DLD1 (cell line): ENCODE results near the gene CLDN15.
"Not testable (repeated sequence)": the region's sequence is repeated elsewhere in the genome, so short reads cannot be mapped to it uniquely, and the experiment has no call there.

Source experiments
- in situ Hi-C: cut with HindIII; loops from 2 replicates; pipeline ENCODE4 v1.10.0; 2017; ENCODE audit warnings: low sequenced_read_pairs

Gene CLDN15

GRCh38 chr7:101237206-101238067 is at the start of gene CLDN15:
Gene CLDN15 (minus strand): TSS chr7:101237802. CDS start chr7:101237581, 221 bp downstream.
- in situ Hi-C loops, result no loop called here

DNA sequence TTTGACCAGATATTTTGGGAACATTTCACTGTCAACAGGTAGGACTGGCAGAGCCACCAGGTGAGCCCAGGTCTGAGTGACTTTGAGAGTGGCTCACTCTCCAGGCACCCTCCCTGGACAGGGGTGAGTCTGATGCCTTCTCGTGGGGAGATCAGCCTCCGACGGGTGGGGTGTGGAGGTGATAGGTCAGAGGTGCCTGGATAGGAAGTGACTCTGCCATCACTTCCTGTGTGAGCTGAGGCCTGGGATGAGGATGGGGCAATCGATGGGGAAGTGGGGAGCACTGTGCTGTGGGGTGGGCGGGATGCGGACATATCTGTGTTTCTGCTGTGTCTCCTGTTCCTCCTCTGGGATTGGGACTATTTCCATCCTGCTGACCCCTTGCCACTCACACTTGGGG is 49.4 kb upstream of the CLDN15 start:
- in situ Hi-C loops, result no loop called here

DNA sequence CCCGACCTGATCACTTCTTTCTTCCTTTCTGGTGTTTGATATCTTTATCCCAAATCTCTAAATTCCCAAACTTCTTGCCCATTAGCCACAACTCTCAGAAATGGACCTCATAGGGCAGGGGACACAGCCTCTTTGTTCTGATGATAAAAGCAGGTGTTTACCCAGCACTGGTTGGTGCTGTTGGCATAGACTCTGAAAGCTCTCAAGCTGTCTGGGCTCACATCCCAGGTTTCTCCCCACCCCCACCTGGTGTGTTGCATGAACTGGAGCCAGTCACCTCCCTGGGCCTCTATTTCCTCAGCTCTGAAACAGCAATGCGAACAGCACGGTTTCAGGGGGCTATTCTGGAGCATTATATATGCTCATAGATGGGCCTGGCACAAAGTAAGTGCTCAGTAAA is 48.3 kb upstream of the CLDN15 start:
- in situ Hi-C loops, result not testable (repeated sequence)

DNA sequence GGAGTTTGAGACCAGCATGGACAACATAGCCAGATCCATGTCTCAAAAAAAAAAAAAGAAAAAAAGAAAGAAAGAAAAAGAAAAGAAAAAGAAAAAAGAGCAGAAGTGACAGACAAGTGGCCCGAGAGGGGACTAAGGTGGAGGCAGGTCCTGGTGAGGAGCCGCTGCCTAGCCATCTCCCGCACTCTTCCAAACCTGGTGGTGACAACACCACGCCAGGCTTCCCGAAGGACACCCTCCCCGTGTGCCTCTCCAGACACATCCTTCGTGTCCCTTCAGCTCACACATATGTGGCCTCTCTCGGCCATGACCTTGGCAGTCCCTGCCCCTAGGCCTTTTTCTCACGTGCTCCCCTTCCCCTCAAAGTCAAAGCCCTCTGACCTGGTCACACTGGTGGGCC is 47.6 kb upstream of the CLDN15 start:
- in situ Hi-C loops, result no loop called here

GRCh38 chr7:101280912-101281311 is 43.3 kb upstream of the CLDN15 start:
- in situ Hi-C loops, result not testable (repeated sequence)

DNA sequence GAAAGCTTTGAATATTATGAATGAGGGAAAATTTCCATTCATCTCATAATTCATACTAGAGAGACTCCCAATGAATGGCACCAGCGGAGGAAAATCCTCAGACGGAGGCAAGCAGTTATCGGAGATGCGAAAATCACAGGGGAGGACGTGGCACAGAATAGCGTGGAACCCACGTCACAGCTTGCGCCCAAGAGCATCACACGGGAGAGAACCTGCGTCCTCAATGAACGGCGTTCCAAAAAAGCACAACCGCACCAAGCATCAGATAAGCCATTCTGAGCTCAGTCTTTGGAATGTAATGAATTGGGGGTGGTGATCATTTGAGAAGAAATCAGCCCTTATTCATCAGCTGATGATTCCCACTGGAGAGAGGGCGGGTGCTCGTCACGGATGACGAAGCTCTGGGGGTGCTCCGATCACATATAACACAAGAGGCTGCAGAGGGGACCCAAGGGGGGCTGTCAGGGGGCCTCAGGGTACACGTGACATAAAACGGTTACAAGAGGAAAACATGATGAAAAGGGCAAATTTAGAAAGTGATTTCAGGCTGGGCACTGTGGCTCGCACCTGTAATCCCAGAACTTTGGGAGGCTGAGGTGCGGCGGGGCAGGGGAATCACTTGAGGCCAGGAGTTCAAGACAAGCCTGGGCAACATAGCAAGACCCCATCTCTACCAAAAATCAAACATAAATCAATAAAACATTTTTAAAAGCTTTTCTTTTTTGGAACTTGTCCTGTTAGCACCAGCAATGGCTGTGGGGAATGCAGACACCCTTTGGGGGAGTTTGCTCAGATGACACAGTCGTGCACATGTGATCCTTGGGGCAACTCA is 41.1 kb upstream of the CLDN15 start:
- in situ Hi-C loops, result no loop called here

DNA sequence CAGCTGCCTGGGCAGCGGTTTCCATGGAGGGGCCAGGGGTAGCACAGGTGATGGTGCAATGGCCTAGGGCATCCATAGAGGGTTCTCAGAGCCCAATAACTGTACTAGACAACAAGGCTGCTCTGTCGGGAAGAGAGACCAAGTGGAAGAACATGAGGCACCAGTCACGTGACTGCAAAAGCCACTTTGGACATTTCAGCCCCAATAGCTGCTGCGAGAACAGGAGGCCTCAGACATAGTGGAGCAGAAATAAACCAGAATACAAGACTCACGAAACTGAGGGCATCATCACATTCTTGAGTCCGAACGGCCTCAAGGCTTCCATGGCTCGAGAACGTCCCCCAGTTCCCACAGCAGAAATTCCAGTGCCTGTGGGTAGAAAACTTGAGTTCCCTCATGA is 39.6 kb upstream of the CLDN15 start:
- in situ Hi-C loops, result no loop called here

GRCh38 chr7:101273206-101273605 is 35.6 kb upstream of the CLDN15 start:
- in situ Hi-C loops, result no loop called here

DNA sequence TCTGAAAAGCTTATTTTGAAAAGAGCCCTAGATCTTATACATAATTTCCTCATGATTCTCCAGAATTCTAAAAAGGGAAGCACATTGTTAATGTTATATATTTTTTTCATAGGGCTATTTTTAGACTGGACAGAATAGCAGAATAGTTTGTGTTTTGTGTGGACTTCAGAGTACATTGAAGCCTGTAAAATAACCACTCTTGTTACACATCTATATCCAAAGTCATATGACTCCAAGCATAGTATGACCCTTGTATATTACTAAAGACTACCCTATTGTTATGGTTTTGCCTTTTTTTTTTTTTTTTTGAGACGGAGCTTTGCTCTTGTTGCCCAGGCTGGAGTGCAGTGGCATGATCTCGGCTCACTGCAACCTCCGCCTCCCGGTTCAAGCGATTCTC is 33.4 kb upstream of the CLDN15 start:
- in situ Hi-C loops, result no loop called here

- in situ Hi-C loops, result no loop called here
These were observed 32.1 kb upstream of the CLDN15 start for GRCh38 chr7:101269664-101270063.

- in situ Hi-C loops, result no loop called here
These were observed 28.3 kb upstream of the CLDN15 start for GRCh38 chr7:101265622-101266516.

DNA sequence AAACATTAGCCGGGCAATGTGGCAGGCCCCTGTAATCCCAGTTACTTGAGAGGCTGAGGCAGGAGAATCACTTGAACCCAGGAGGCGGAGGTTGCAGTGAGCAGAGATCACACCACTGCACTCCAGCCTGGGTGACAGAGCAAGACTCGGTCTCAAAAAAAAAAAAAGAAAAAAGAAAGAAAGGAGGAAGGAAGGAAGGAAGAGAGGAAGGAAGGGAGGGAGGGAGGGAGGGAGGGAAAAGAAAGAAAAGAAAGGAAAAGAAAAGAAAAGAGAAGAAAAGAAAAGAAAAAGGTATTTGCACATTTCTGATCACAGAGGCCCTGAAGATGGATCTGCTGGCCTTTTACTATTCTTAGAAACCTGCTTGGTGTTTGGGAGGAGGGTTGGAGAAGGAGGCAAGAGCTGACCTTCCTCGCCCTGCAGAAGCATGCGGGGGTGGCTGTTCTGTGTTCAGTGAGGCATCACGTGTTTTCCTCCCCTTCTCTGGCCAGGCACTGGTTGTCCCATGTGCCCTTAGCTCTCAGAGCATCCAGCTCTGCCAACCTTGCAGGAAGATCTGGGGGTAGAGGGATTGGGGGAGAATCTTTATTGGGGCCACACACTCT is 26.6 kb upstream of the CLDN15 start:
- in situ Hi-C loops, result not testable (repeated sequence)

GRCh38 chr7:101258243-101258731 is 20.7 kb upstream of the CLDN15 start:
- in situ Hi-C loops, result no loop called here

DNA sequence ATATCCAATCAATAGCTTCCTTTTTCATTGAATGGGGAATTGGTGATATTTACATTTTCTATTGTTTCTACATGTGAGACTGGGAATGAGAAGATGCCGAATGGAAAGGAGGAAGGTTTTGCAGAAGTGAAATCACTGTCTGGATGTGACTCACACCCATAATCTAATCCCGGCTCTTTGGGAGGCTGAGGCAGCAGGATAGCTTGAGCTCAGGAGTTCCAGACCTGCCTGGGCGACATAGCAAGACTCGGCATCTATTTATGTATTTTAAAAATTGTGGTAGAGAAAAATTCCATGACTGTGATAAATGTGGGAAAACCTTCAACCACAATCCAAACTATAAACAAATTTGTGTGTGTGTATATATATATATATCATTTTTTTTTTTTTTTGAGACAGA is 18.2 kb upstream of the CLDN15 start:
- in situ Hi-C loops, result no loop called here

DNA sequence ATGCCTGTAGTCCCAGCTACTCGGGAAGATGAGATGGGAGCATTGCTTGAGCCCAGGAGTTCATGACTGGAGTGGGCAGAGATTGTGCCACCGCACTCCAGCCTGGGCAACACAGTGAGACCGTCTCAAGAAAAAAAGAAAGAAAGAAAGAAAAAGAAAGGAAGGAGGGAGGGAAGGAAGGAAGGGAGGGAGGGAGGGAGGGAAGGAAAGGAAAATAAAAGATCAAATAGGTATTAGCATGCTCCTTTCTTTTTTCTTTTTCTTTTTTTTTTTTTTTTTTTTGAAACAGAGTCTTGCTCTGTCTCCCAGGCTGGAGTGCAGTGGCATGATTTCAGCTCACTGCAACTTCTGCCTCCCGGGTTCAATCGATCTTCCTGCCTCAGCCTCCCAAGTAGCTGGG is 15.6 kb upstream of the CLDN15 start:
- in situ Hi-C loops, result not testable (repeated sequence)

- in situ Hi-C loops, result no loop called here
These were observed 14.5 kb upstream of the CLDN15 start for GRCh38 chr7:101251871-101252659.

- in situ Hi-C loops, result no loop called here
These were observed 12.7 kb upstream of the CLDN15 start for GRCh38 chr7:101250324-101250723.

DNA sequence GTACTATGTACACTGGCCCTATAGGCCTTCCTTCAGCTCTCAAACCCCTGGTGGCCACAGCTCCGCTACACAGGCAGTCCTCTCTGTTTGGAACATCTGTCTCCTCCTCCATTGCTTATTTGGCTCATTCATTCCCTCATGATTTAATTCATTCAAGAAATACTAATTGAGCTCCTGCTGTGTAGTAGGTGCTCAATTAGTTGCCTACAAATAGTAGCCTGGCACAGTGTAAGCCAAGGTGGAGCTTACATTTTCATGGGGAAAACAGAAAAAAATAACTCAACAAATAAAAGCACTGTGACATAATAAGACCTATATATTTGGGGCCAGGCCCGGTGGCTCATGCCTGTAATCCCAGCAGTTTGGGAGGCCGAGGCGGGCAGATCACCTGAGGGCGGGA is 10.7 kb upstream of the CLDN15 start:
- in situ Hi-C loops, result no loop called here

DNA sequence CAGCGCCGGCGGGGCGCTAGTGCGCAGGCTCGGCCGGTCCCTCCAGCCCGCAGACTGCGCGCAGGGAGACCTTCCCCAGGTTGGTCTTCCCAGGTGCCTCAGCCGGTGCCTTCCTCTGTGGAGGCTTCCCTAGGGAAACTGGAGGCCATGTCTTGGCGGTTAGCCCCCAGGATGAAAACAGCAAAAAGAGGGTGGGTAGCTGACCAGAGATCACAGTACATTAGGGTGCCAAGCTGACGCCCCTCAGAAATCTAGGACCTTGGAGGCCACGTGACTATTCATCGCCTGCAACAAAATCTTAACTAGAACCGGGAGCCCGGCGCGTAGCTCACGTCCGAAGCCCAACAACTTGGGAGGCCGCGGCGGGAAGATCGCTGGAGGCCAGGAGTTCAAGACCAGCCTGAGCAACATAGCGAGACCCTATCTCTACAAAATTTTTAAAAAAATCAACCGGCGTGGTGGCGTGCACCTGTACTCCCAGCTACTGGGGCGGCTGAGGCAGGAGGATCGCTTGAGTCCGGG is 7.6 kb upstream of the CLDN15 start:
- in situ Hi-C loops, result no loop called here
